Osteocyte (in vitro differentiated cells): ENCODE results near the gene STIP1. TPM values are rescaled to one million over a fixed set of nuclear protein-coding genes. Genes with fewer than 3 reads are reported as not detected.
A peak's percentile ranks its signal among the peaks of the same experiment; 100 is the strongest.

Experiments used
- DNase-seq: peaks from one replicate; pipeline ENCODE4 v3.0.0; 2021; ENCODE audit warnings: mixed read lengths; ENCODE audit not compliant: unreplicated experiment; ENCODE audit errors: extremely low spot score
- H3K27ac Mint-ChIP-seq: one replicate; pipeline ENCODE4 v1.8.0; 2021; ENCODE audit warnings: mild to moderate bottlenecking, mixed read lengths; ENCODE audit not compliant: unreplicated experiment
- H3K27me3 Mint-ChIP-seq: one replicate; pipeline ENCODE4 v1.8.0; 2021; ENCODE audit warnings: mixed read lengths; ENCODE audit not compliant: unreplicated experiment
- H3K36me3 Mint-ChIP-seq: one replicate; pipeline ENCODE4 v1.8.0; 2021; ENCODE audit warnings: mixed read lengths; ENCODE audit not compliant: unreplicated experiment
- H3K4me1 Mint-ChIP-seq: one replicate; pipeline ENCODE4 v1.8.0; 2021; ENCODE audit warnings: mixed read lengths; ENCODE audit not compliant: unreplicated experiment
- H3K4me3 Mint-ChIP-seq: one replicate; pipeline ENCODE4 v1.8.0; 2021; ENCODE audit warnings: mild to moderate bottlenecking, moderate library complexity, mixed read lengths; ENCODE audit not compliant: unreplicated experiment
- H3K9me3 Mint-ChIP-seq: one replicate; pipeline ENCODE4 v1.8.0; 2021; ENCODE audit warnings: mixed read lengths; ENCODE audit not compliant: unreplicated experiment
- CTCF ChIP-seq: fragments of 200-600 bp; sonication (generic); IDR thresholded peaks from 2 replicates; pipeline ENCODE4 v1.5.0; 2021; ENCODE audit warnings: antibody characterized with exemption, mild to moderate bottlenecking, moderate library complexity
- total RNA-seq: library from RNA; stranded (reverse); gene quantifications from 2 replicates; pipeline ENCODE4 v1.2.1, GENCODE V29; 2021

STIP1 gene
- total RNA-seq, 1 donor from 2014 or later = 109 TPM

GRCh38 chr11:64202992-64203391, 17.0 kb downstream of the STIP1 start:
- TF ChIP-seq CTCF = no peak
- Mint-ChIP-seq H3K27ac (no peak overlapping the region), H3K4me1 (peaks cover 17% of the 10 kb centered on the region), H3K36me3 (peaks cover 44% of the 10 kb centered on the region), H3K9me3 (no peaks in the 10 kb centered on the region), H3K27me3 (no peaks in the 10 kb centered on the region), H3K4me3 (no peak overlapping the region)
- DNase-seq = no peak

- peaks cover 17% of the 10 kb centered on the region for H3K4me1 Mint-ChIP-seq
- H3K4me3 Mint-ChIP-seq = no peak overlapping the region
- H3K36me3 Mint-ChIP-seq = peaks cover 41% of the 10 kb centered on the region
- H3K27ac Mint-ChIP-seq = peak overlapping the region; percentile 53
- TF ChIP-seq CTCF = no peak
- H3K27me3 Mint-ChIP-seq = no peaks in the 10 kb centered on the region
- no peaks in the 10 kb centered on the region for H3K9me3 Mint-ChIP-seq
- DNase-seq = no peak
Observed at GRCh38 chr11:64203421-64204079, 17.6 kb downstream of the STIP1 start.

- Mint-ChIP-seq H3K4me3 (no peak overlapping the region), H3K27ac (peak overlapping the region; percentile 79)
- DNase-seq = no peak
Observed at GRCh38 chr11:64204080-64204440, 18.1 kb downstream of the STIP1 start.

GRCh38 chr11:64204464-64204989, 18.6 kb downstream of the STIP1 start:
- Mint-ChIP-seq H3K4me3 (no peak overlapping the region), H3K27me3 (no peaks in the 10 kb centered on the region), H3K36me3 (peaks cover 38% of the 10 kb centered on the region), H3K27ac (peak overlapping the region; percentile 79), H3K4me1 (peaks cover 17% of the 10 kb centered on the region), H3K9me3 (no peaks in the 10 kb centered on the region)
- peak; percentile 93 for DNase-seq
- TF ChIP-seq CTCF = peak; percentile 81

More at GRCh38 chr11:64204080-64204440, 18.1 kb downstream of the STIP1 start:
- H3K9me3 Mint-ChIP-seq = no peaks in the 10 kb centered on the region
- peaks cover 38% of the 10 kb centered on the region for H3K36me3 Mint-ChIP-seq
- H3K27me3 Mint-ChIP-seq = no peaks in the 10 kb centered on the region
- peaks cover 17% of the 10 kb centered on the region for H3K4me1 Mint-ChIP-seq
- no peak for TF ChIP-seq CTCF

- peaks cover 23% of the 10 kb centered on the region for H3K36me3 Mint-ChIP-seq
- no peak for DNase-seq
- H3K9me3 Mint-ChIP-seq = no peaks in the 10 kb centered on the region
- no peaks in the 10 kb centered on the region for H3K27me3 Mint-ChIP-seq
- no peak within 1 kb of the TSS for H3K4me3 Mint-ChIP-seq
- peaks cover 17% of the 10 kb centered on the region for H3K4me1 Mint-ChIP-seq
- no peak for TF ChIP-seq CTCF
- H3K27ac Mint-ChIP-seq = peak within 1 kb of the TSS; percentile 80
Observed at GRCh38 chr11:64206457-64207255, 20.7 kb downstream of the STIP1 start, which contains the start of gene FERMT3. TSS of gene FERMT3 (plus strand) at chr11:64206721. CDS start at chr11:64207365, 644 bp downstream.
